Posterior cingulate gyrus (tissue), 11 donors: ENCODE data around the gene IL2RA.
"Not testable (repeated sequence)": the region's sequence is repeated elsewhere in the genome, so short reads cannot be mapped to it uniquely, and the experiment has no call there.

Experiments used
- DNase-seq, 10 donors: peaks; one replicate each; pipeline versions ENCODE4 v3.0.0 to v3.0.0-alpha.2; 2020 to 2021; ENCODE audit warnings: mixed read lengths in 3 of 10
- intact Hi-C: fragments of 100-400 bp; cut with DNase I; formaldehyde crosslinking; loops from one replicate; pipeline ENCODE4 v1.15.1; 2023

The IL2RA gene

GRCh38 chr10:5968037-5968680 lies 94.0 kb downstream of the IL2RA start:
- intact Hi-C loops = no loop called here
- no peak for DNase-seq

GRCh38 chr10:5965266-5965665 lies 96.9 kb downstream of the IL2RA start:
- DNase-seq = peak in 1 of 10 donors; percentile 57
- intact Hi-C loops = no loop called here

- peak in 2 of 10 donors; percentile 45 to 59 for DNase-seq
- intact Hi-C loops = no loop called here
Measured at GRCh38 chr10:5964736-5965135, 97.4 kb downstream of the IL2RA start.

- peak in 2 of 10 donors; percentile 26 to 28 for DNase-seq
- intact Hi-C loops = no loop called here
Measured at GRCh38 chr10:5963591-5963990, 98.6 kb downstream of the IL2RA start.

GRCh38 chr10:5963071-5963470 lies 99.1 kb downstream of the IL2RA start:
- intact Hi-C loops = no loop called here
- peak in 2 of 10 donors; percentile 55 to 72 for DNase-seq

GRCh38 chr10:5962358-5962940 lies 99.7 kb downstream of the IL2RA start:
- peak in 1 of 10 donors; percentile 28 for DNase-seq
- intact Hi-C loops = not testable (repeated sequence)

GRCh38 chr10:5961405-5962100 lies 100.6 kb downstream of the IL2RA start:
- intact Hi-C loops = no loop called here
- peak in 2 of 10 donors; percentile 38 to 71 for DNase-seq

- peak in 2 of 10 donors; percentile 38 to 51 for DNase-seq
- intact Hi-C loops = not testable (repeated sequence)
Measured at GRCh38 chr10:5960973-5961275, 101.2 kb downstream of the IL2RA start.
